ENCODE data around the gene DGAT2L6. TPM values are rescaled to one million over a fixed set of nuclear protein-coding genes. Genes with fewer than 3 reads are reported as not detected.
A peak's percentile ranks its signal among the peaks of the same experiment; 100 is the strongest.

The DGAT2L6 gene
- total and polyA plus RNA-seq, 10 of the 15 experiments (the other 5 are each of a cell fraction or from before 2014, with no cell fraction given): 0.08 to 0.58 (median 0.31) TPM; not detected in 3

- Histone ChIP-seq H3K27ac (ENCODE audit: control insufficient read depth, insufficient read depth) (no peak overlapping the region), H3K4me2 (ENCODE audit: control insufficient read depth, insufficient read depth) (no peak overlapping the region), H2AFZ (ENCODE audit: control insufficient read depth, low read depth, low read length) (no peak overlapping the region), H3K9me3 (replicated peaks; ENCODE audit: control insufficient read depth, insufficient read depth, low read length) (no peaks in the 10 kb centered on the region), H3K36me3 (ENCODE audit: control insufficient read depth in 2 of 2, insufficient read depth in 2 of 2, low read length in 1 of 2) (no peaks in the 10 kb centered on the region), H3K4me1 (ENCODE audit: control insufficient read depth, insufficient read depth, low read length) (no peaks in the 10 kb centered on the region), H3K27me3 (replicated peaks in 1 of 2; ENCODE audit: control insufficient read depth in 2 of 2, insufficient read depth in 2 of 2, low read length in 1 of 2) (no peaks in the 10 kb centered on the region), H3K79me2 (ENCODE audit: control insufficient read depth, insufficient read depth, low read length) (no peaks in the 10 kb centered on the region), H3K9ac (ENCODE audit: control insufficient read depth, insufficient read depth, low read length) (no peak overlapping the region), H3K4me3 (no peak overlapping the region), H4K20me1 (ENCODE audit: control insufficient read depth, insufficient read depth) (no peaks in the 10 kb centered on the region)
- RAD21 ChIA-PET (ENCODE audit: unreplicated experiment): interaction anchor here (1.2 to 1.4 kb wide), 2 partner anchors 19 to 64 kb away, joined by 3 read pairs; partner anchors contain the start of gene IGBP1
- TF ChIP-seq SMC3 (IDR thresholded peaks at IDR 0.05; ENCODE audit: borderline replicate concordance, low read length) (peak; percentile 61; the same call in 1 of the 2 replicates), CTCF (IDR thresholded peaks at IDR 0.05 in 2 of 3, conservative IDR thresholded peaks at IDR 0.05 in 1 of 3; ENCODE audit: control insufficient read depth in 2 of 3, extremely low read depth in 1 of 3, insufficient read depth in 1 of 3, low read depth in 3 of 3, low read length in 3 of 3) (peak; percentile 64 to 74 (median 65)), ATF2 (IDR thresholded peaks at IDR 0.05; ENCODE audit: low read length) (no peak), ZNF384 (IDR thresholded peaks at IDR 0.05; ENCODE audit: borderline replicate concordance, low read depth, low read length) (0 out of 2 replicates have a peak, but pooled peaks have one; percentile 40), EP300 (IDR thresholded peaks at IDR 0.05; ENCODE audit: borderline replicate concordance in 1 of 2, control insufficient read depth in 1 of 2, low read depth in 2 of 2, low read length in 2 of 2) (no peak), MLLT1 (IDR thresholded peaks at IDR 0.05) (no peak), RAD21 (IDR thresholded peaks at IDR 0.05; ENCODE audit: insufficient read depth, low read depth, low read length) (peak; percentile 60), YY1 (IDR thresholded peaks at IDR 0.05; ENCODE audit: low read depth, low read length) (0 out of 2 replicates have a peak, but pooled peaks have one; percentile 22)
- TF ChIP-seq, protein P1, sequence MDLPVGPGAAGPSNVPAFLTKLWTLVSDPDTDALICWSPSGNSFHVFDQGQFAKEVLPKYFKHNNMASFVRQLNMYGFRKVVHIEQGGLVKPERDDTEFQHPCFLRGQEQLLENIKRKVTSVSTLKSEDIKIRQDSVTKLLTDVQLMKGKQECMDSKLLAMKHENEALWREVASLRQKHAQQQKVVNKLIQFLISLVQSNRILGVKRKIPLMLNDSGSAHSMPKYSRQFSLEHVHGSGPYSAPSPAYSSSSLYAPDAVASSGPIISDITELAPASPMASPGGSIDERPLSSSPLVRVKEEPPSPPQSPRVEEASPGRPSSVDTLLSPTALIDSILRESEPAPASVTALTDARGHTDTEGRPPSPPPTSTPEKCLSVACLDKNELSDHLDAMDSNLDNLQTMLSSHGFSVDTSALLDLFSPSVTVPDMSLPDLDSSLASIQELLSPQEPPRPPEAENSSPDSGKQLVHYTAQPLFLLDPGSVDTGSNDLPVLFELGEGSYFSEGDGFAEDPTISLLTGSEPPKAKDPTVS (IDR thresholded peaks at IDR 0.05; ENCODE audit: low read depth, low read length): no peak
- FAIRE-seq: peak; percentile 86
- WGBS (ENCODE audit: insufficient coverage, insufficient replicate concordance, low lambda C conversion rate, missing lambda C conversion rate): under 1% methylated on average over 12 of the region's 12 CpGs
- POLR2A ChIA-PET: no interaction called here
- peak; percentile 94 for ATAC-seq
- SMC1A ChIA-PET (ENCODE audit: uncharacterized antibody, unreplicated experiment): interaction anchor here (1.3 to 1.5 kb wide), 3 partner anchors 16 to 236 kb away, joined by 3 to 5 read pairs (median 4); partner anchors contain the start of gene IGBP1
- BruUV-seq (replicated peaks): no TSS peak
- DNase-seq (ENCODE audit: low read depth, low spot score): no peak
- in situ Hi-C loops (cut with MboI) (no loop called here), intact Hi-C loops (cut with micrococcal nuclease; ENCODE audit: unreplicated experiment) (loop anchor here (1.0 to 2.0 kb wide), 2 partner anchors 66 to 235 kb away; no protein-coding TSS in a partner anchor)
- CTCF ChIA-PET: interaction anchor here (0.7 to 2.1 kb wide), 9 partner anchors 11 to 236 kb away, joined by 3 to 9 read pairs (median 4); partner anchors contain the start of gene IGBP1
Measured at GRCh38 chrX:70196961-70197720, 19.9 kb downstream of the DGAT2L6 start.

Measured in GM12878 (cell line).